Right forelimb (tissue), 1 donor: ENCODE measurements around the gene ABCC6.
"Not testable (repeated sequence)": the region's sequence is repeated elsewhere in the genome, so short reads cannot be mapped to it uniquely, and the experiment has no call there.

Experiments used
- DNase-seq: peaks from one replicate; pipeline ENCODE4 v3.0.0-alpha.2; 2018

ABCC6 gene

DNA sequence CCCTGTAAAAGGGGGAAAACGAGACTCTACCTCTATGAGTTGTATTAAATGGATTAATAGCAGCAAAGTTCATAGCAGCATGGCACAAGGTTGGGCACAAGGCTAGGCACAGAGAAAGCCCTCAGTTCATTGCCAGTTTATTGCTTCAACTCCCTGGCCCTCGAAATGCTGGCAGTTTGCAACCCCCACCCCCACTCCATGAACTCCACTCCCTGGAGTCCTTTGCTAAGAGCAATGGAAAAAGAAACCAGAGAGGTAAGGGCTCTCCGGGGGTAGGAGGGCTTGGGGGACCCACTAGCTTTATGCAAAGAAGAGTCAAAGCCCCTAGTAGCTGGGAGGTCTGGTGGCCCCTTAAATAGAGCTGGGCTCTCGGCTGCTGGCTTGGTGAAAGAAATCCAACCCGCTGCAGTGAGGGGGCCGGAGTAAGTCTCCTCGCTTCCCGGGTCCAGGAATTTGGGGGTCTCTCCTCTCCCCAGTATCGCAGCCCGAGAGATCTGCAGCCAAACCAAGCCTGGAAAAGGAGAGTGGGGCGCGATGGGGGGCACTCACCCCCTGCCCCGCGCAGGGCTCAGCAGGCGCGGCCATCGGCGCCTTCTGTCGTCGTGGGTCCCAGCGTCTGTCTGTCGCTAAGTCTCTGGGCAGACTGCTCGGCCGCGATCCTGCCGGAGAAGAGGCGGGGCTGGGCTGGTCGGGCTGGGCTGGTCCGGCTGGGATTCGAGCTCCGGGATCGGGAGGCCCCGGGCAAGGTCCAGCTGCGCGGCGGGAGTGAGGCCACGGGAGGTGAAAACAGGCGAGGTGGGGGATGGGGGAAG lies at the start of gene ABCC6:
Gene ABCC6 (minus strand): TSS at position 645 of the 812 bp plus-strand sequence. CDS start 60 bp downstream, at position 585.
- DNase-seq = not testable (repeated sequence)

DNA sequence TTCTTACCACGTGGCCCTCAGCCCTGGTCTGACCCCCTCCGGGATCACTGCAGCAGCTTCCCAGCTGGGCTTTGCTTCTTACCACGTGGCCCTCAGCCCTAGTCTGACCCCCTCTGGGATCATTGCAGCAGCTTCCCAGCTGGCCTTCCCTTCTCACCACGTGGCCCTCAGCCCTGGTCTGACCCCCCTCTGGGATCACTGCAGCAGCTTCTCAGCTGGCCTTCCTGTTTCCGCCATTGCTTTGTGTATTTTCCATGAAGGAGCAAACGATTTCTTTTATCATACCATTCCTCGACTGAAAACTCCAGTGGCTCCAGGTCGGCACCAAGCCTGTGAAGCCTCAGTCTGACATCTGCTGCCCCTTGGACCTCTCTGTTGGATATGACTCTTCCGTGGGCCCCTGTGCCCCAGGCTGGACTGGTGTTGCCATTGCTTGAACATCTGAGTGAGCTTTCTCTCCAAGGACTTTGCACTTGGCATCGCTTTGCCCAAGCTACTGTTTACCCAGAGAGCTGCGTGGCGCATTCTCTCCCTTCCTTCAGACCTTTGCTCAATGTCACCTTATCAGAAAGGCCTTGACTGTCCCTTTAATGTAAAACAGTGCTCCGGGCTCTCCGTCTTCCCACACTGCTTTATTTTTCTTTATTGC lies 49.4 kb upstream of the ABCC6 start:
- DNase-seq = not testable (repeated sequence)

DNA sequence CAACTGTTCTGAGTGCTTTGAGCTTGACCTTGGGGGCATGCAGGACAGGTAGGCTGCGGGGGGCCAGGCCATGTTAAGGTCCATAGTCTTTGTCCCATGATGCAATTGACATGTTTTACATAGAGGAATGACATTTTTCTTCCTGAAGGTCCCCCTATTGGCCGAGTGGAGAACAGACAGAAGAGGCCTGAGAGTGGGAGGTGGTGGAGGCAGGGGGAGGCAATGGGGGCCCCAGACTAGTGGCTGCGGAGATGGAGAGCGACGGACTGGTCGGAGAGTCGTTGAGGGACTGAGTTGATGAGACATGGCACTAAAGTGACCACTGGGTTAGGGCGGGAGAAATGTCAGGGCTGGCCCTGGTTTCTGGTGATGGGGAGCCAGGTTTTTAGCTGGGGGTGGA lies 48.4 kb upstream of the ABCC6 start:
- DNase-seq = not testable (repeated sequence)

DNA sequence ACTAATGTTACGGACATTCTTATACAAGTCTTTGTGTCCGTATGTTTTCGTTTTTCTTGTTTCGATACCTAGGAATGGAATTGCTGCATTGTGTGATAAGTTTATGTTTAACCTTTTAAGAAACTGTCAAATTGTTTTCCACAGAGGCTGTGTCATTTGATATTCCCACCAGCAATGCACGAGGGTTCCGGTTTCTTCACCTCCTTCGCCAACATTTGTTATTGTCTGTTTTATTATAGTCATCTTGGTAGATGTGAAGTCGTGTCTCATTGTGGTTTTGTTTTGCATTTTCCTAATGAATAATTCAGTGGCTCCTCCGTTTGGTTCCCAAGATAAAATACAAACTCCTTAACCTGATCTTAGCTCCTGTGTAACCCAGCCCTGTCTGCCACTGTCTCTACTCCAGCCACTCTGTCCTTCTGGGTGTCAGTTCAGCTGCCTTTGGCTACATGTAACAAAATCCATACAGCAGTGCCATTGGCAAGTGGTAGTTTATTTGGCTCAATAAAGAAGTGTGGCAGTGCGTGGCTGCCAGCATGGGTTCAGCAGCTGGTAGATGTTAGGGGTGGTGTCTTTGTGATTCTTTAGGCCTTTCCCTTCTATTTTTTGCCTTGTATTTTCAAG lies 45.0 kb upstream of the ABCC6 start:
- DNase-seq = not testable (repeated sequence)

DNA sequence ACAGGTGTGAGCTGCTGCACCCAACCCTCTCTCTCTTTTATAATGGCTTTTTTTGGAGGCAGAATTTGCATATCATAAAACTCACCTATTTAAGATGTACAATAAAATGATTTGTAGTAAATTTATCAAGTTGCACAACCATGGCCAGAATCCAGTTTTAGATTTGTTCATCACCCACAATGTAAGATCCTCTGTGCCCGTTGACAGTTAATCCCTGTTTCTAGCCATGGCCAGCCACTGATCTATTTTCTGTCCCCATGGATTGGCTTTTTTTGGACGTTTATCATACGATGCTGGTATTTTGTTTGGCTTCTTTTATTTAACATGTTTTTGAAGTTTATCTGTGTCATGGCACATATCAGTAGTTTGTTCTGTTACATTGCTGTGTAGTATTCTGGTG lies 44.4 kb upstream of the ABCC6 start:
- DNase-seq = not testable (repeated sequence)

DNA sequence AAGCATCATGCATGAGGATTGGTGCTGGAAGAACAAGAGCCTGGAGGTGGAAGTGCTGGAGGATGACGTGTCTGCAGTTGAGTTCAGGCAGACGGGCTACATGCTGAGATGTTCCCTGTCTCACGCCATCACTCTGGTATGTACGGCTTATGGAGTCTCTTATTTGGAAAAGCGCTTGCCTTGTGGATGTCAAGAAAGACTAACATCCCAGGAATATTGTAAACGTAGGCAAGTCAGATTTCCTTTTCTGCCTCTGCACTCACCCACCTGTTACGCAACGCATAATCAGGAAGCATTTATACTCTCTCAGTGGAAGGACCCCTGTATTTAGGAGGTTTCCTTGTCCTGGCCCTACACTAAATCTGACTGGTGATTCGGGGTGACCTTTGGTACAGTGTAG lies 41.8 kb upstream of the ABCC6 start:
- DNase-seq = not testable (repeated sequence)

DNA sequence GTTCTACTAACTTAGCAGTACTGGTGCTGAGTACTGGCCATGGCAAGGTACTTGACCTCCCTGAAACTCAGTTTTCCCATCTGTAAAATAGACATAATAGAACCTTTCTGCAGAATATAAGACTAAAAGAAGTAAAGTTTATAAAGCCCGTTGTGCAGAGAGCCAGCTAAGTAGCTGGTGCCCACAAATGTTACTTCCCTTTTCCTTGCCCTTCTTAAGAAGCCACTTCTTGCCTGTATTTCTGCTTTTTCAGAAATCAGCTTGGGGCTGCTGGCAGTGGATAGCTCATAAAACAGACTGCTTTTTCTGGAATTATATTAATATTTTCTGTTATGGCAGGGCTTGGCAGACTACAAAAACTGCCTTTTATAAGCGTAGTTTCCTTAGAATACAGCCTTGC lies 40.7 kb upstream of the ABCC6 start:
- DNase-seq = not testable (repeated sequence)

DNA sequence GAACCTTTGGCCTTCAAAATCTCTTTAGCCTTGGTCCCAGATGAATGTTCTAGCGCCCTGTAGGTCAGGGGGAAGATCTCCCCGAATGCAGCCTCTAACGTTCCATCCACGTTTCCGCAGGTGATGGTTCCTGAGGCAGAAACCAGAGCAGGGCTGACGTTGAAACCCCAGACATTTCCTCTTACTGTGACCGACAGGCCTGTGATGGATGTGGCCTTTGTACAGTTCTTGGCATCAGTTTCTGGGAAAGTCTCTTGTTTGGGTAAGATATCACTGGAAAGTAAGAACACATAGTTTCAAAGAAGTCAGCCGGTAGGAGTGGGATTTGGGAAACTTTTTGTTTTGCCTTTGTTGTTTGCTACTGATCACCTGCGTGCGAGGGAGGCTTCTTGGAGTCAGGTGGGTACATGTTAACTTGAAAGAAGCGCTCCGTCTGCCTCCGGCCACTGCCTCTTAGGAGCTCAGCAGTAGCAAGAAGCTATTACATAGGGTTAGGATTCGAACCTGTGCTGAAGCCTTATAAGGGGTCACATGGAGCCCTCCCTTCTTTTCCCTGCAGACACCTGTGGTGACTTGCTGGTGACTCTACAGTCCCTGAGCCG lies 39.8 kb upstream of the ABCC6 start:
- not testable (repeated sequence) for DNase-seq

DNA sequence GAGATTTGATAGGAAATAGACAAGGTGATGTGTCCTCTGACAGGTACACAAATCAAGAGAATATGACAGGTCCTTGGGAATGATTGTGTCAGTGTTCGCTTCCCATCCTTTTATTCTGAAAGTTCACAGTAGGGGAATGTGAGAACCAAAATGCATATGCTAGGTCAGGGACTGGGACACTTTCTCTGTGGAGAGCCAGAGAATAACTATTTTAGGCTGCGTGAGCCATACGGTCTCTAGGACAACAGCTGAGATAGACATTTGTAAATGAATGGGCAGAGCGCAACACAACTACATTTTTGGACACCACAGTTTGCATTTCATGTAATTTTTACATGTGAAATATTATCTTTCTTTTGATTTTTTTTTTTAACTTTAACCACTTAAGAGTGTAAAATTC lies 36.7 kb upstream of the ABCC6 start:
- not testable (repeated sequence) for DNase-seq

DNA sequence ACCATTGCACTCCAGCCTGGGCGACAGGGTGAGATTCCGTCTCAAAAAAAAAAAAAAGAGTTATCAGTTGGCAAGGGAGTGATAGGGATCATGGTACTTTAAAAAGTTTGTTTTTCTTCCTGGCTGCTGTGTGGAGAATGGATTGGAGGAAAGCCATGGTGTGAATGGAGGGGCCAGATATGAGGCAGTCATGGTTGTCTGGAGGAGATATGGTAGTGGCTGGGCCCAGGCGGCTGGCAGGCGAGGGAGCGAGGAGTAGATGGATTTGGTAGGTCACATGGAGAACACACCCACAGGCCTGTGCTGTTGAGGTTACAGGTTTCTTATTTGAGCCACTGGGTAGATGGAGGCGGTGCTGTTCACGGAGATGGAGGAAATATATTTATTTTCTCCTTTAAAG lies 35.5 kb upstream of the ABCC6 start:
- DNase-seq = not testable (repeated sequence)

DNA sequence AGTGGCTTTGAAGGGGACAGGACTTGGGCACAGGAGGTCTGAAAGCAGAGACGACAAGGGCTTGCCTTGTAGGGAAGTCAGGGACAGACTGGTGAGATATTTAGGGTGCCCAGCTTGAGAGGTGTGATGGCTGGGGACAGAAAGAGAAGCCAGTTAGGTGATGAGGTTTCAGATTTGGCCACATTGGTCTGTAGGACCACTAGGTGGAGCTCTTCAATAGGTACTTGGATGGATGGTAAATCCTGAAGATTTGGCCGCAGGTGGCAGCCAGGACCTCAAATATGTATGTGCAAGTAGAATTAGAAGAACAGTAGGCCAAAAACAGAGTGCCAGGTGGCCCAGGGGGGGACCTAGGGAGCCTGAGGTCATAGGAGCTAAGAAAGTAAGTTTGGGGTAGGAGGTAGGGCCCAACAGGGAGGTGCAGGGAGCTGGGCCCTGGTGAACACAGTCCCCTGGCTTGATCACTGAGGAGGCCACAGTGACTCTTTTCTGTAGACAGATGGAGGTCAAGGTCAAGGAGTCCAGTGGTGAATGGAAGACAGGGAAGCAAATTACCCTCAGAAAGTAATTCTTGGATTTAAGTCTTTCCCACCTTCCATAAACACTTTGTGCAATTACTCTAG lies 34.1 kb upstream of the ABCC6 start:
- DNase-seq = not testable (repeated sequence)

DNA sequence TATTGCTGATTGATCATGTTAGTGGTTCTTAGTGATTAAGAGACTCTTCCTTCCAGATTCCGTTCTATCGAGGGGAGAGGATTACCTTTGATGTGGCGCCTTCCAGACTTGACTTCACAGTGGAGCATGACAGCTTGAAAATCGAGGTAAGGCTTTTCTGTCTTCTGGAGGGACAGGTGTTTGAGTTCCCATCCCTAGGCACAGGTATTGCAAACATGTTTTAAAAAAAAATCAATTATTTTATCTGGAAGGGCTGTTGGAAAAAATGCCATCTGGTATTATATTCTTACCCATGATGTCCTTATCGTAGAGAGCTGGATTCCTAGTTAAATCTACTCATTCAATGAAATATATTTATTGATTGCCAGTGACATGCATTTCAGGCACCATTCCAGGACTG lies 29.1 kb upstream of the ABCC6 start:
- DNase-seq = not testable (repeated sequence)

DNA sequence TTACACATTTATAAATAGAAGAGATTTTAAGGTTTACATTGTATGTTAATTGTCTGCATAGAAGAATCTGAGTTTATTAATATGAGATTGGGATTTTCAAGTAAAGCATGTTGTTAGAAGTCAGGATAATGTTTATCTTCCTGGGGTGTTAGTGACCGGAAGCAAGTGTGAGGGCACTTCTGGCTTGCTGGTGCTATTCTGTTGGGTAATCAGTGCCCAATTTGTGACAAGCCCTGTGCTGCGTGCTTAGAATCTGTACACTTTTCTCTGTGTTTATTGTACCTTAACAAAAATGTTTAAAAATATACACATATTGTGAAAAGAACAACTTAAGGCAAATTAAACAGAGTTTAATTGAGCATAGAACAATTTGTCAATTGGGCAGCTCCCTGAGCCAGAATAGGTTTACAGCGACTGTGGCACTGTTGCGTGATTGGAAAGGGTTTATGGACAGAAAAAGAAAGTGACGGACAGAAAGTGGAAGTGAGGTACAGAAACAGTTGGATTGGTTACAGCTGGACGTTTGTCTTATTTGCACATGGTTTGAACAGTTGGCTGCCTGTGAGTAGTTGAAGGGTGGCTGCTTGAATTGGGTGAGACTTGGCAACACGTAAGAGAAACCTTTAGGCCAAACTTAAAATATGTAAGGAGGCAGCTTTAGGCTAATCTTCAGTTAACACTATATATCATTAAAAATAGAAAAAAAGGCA lies 26.5 kb upstream of the ABCC6 start:
- DNase-seq = not testable (repeated sequence)

DNA sequence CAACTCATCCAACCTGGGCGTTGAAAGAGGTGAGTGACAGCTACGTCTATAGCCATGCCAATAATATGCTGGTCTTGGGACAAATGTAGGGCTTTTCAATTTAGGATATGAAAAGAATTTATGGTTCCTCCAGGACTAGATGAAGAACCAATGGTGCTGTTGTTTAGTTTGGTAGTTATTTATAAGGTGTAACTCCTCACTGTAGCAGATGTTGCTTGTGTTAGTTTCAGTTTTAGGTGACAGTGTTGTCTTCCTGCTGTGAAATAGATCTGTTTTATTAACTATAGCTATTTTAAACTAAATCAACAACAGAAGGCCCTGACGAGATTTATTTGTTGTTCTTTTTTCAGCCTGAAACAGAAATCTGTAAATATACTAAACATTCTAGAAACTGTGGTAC lies 24.1 kb upstream of the ABCC6 start:
- not testable (repeated sequence) for DNase-seq

DNA sequence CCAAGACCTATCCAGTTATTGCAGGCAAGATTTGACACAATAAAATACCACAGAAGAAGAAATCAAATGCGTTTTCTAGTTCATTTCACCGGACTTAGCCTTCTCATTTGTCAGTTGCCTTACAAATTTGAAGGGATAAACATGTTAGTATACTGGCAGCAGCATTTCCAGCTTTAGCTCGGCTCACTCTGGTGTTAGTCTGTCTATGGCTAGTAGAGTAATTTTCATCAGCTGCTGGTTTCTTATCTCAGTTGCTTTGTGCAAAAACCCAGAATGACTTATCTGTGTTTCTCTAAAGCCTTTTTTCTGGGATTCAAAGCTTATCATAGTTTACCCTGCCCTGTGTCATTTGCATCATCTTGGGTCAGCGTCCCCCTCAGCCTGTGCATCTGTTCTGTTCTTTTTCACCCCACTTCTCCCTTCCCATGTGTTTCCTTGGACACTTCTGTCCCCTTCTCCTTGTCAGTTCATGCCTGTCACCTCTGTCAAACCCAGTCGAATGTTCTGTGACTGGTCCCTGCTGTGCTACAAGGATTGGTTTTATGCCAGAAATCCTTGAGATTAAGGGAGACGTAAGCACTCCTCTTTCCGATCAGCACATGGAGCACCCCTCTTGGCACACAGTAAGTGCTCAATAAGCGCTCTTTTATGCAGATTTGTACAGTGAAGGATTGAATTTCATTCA lies 23.4 kb upstream of the ABCC6 start:
- not testable (repeated sequence) for DNase-seq

DNA sequence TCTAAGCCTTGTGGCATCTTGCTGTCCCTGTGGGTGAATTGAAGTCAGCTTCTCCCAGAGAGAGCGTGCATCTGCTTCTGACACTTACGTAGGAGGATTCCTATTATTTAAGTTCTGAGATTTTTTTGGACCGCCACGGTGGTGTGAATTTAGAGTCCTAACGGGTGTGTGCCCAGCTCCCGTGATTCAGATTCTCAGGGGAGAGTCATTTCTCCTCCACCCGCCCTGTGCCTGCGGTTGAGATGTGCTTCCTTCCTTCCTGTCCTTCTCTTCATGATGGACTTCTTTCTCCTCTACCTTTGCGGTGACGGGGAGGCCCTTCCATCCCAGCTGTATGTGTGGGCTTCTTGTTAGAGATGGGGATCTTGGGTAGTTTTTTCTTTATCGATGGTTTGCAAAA lies 20.6 kb upstream of the ABCC6 start:
- not testable (repeated sequence) for DNase-seq

DNA sequence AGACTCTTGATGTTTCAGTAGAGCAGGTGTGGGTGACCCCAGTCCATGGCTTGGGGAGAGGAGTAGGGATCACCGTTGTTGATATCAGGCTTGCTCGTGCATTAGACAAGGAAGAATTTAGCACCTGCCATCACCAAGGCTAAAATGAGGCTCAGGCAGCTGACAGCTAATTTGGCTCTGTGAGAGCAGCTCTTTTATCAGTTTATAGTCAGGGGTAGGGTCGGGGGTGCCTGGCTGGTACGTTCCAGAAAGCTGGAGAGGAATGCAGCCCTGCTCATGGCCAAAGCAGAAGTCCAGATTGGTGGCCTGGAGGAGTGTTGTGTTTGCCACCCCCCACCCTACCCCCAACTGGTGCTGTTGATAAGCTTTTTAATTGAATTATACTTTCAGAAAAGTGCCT lies 17.4 kb upstream of the ABCC6 start:
- DNase-seq = not testable (repeated sequence)

DNA sequence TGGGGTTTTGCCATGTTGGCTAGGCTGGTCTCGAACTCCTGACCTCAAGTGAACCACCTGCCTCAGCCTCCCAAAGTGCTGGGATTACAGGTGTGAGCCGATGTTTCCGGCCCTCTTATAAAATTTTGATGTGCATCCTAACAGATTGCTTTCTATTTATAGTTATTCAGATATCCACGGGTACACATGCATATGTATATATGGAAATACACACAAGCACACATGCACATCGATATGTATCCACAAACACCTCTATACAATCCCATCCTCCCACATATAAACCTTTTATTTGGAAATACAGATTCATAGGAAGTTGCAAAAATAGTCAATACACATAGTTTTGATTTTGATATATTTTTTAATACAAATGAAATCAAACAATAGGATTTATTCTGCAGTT lies 14.4 kb upstream of the ABCC6 start:
- not testable (repeated sequence) for DNase-seq

DNA sequence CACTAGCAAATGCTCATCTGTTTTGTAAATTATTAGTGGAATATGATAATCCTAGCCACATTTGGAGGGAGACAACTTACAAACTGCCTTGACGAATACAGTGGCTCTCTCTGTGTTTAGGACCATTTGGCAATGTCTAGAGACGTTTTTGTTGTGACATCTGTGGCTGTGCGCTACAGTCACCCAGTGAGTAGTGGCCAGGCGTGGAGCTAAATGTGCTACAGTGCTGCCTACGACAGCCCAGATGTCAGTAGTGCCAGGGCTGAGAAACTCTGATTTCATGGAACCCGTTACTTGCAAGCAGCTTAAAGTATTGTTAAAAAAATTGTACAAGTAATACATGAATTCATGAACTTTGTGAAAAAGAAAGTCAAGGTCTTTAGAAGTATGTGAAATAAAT lies 13.8 kb upstream of the ABCC6 start:
- not testable (repeated sequence) for DNase-seq

DNA sequence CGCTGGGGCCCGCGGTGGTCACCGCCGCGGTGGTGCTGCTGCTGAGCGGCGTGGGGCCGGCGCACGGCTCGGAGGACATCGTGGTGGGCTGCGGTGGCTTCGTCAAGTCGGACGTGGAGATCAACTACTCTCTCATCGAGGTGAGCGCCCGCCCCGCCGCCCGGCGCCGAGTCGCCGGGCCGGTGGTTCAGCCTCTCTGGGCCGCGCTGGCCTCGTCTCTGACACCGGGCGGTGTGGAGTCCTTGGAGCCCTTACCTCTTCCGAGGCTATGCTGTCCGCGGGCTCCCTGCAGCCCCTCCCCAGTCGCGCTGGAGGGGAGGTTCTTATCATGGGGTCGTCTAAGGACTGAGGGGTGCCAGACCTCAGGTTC lies 9.4 kb upstream of the ABCC6 start:
- DNase-seq = not testable (repeated sequence)

DNA sequence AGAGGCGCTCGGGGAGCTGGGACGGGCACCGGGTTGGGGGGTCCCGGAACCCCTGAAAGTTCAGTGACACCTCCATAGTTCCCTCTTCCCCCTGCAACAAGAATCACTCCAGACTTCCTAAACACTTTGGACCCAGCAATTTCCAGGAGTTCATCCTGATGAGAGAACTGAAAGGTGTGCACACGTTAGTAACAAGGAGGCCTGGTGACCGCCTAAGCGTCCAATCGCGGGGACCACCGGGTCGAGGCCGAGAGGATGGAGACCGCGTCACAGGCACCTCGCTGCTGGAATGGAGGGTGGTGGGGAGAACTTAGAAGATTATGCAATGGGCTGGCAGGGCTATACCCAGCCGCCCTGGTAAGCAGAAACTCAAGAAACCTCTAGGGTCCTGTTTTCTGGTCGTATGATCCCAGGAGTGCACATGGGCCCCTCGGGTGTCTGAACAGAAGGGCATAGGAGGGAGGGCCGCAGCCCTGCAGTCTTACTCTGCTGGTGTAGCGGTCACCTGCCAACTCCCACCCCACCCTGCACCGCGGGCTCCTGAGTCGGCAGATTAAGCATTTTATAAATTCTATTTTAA lies 458 bp upstream of the ABCC6 start:
- DNase-seq = not testable (repeated sequence)
